Neuronal stem cell (in vitro differentiated cells): ENCODE results near the gene ZMYM3.

Experiments
- DNase-seq: peaks from one replicate; pipeline ENCODE4 v3.0.0-alpha.2; 2013; ENCODE audit warnings: low spot score
- H2AFZ ChIP-seq: one replicate; pipeline ENCODE4 v1.6.1; 2013; ENCODE audit warnings: mild to moderate bottlenecking, low read length, inconsistent platforms
- H2AK5ac ChIP-seq: 2 replicates; pipeline ENCODE4 v1.6.1; 2013; ENCODE audit warnings: low read depth, mild to moderate bottlenecking, inconsistent platforms, low read length, moderate library complexity, mixed read lengths
- H2BK120ac ChIP-seq: 2 replicates; pipeline ENCODE4 v1.6.1; 2013; ENCODE audit warnings: low read depth, mild to moderate bottlenecking, inconsistent platforms, low read length, moderate library complexity, mixed read lengths
- H2BK12ac ChIP-seq: one replicate; pipeline ENCODE4 v1.6.1; 2013; ENCODE audit warnings: low read length, inconsistent platforms
- H2BK15ac ChIP-seq: 2 replicates; pipeline ENCODE4 v1.6.1; 2013; ENCODE audit warnings: mild to moderate bottlenecking, low read length, inconsistent platforms, mixed read lengths
- H2BK5ac ChIP-seq: one replicate; pipeline ENCODE4 v1.6.1; 2013; ENCODE audit warnings: inconsistent platforms, mild to moderate bottlenecking, low read length, moderate library complexity
- H3K14ac ChIP-seq: one replicate; pipeline ENCODE4 v1.6.1; 2013; ENCODE audit warnings: low read length, inconsistent platforms
- H3K18ac ChIP-seq: 2 replicates; pipeline ENCODE4 v1.6.1; 2013; ENCODE audit warnings: low read length, inconsistent platforms
- H3K23ac ChIP-seq: 2 replicates; pipeline ENCODE4 v1.6.1; 2013; ENCODE audit warnings: low read depth, mild to moderate bottlenecking, mixed read lengths, low read length, inconsistent platforms; ENCODE audit not compliant: poor library complexity
- H3K27ac ChIP-seq: replicated peaks from 3 replicates; pipeline ENCODE4 v1.5.1; 2013; ENCODE audit warnings: low read length, inconsistent platforms
- H3K27me3 ChIP-seq, 3 experiments: 2 replicates each; pipeline ENCODE4 v1.6.1; 2013; ENCODE audit warnings: low read length in 3 of 3, mild to moderate bottlenecking in 2 of 3, inconsistent platforms in 1 of 3, low read depth in 1 of 3, mixed read lengths in 1 of 3, moderate library complexity in 1 of 3; ENCODE audit not compliant: control insufficient read depth in 3 of 3, insufficient read depth in 3 of 3
- H3K36me3 ChIP-seq, 2 donors: replicated peaks in 1 of 2; 2 replicates each; pipeline ENCODE4 v1.6.1; 2013; ENCODE audit warnings: low read length in 2 of 2; ENCODE audit not compliant: control insufficient read depth in 2 of 2, insufficient read depth in 2 of 2
- H3K4ac ChIP-seq: 2 replicates; pipeline ENCODE4 v1.6.1; 2013; ENCODE audit warnings: inconsistent platforms, mild to moderate bottlenecking, low read length, moderate library complexity
- H3K4me1 ChIP-seq, 2 donors: 1 replicate in 1 of 2; 2 replicates in 1 of 2; pipeline ENCODE4 v1.6.1; 2013; ENCODE audit warnings: low read length in 2 of 2, low read depth in 1 of 2; ENCODE audit not compliant: control insufficient read depth in 2 of 2, insufficient read depth in 1 of 2
- H3K4me2 ChIP-seq: one replicate; pipeline ENCODE4 v1.6.1; 2013; ENCODE audit warnings: mild to moderate bottlenecking, low read length, inconsistent platforms; ENCODE audit not compliant: insufficient read depth, poor library complexity, severe bottlenecking
- H3K4me3 ChIP-seq, 2 donors: 2 replicates each; pipeline ENCODE4 v1.5.1; 2013; ENCODE audit warnings: low read length in 2 of 2, mild to moderate bottlenecking in 2 of 2, inconsistent platforms in 1 of 2, moderate library complexity in 1 of 2
- H3K79me1 ChIP-seq: one replicate; pipeline ENCODE4 v1.6.1; 2013; ENCODE audit warnings: low read depth, mild to moderate bottlenecking, inconsistent platforms, low read length, moderate library complexity
- H3K9ac ChIP-seq: one replicate; pipeline ENCODE4 v1.6.1; 2013; ENCODE audit warnings: mild to moderate bottlenecking, low read depth, low read length, inconsistent platforms; ENCODE audit not compliant: poor library complexity
- H3K9me3 ChIP-seq, 2 donors: replicated peaks in 1 of 2; 2 replicates each; pipeline versions ENCODE3 to v1.6.1; 2013; ENCODE audit warnings: low read length in 2 of 2, mild to moderate bottlenecking in 2 of 2, inconsistent platforms in 1 of 2, low read depth in 1 of 2, mixed read lengths in 1 of 2, moderate library complexity in 1 of 2; ENCODE audit not compliant: control insufficient read depth in 2 of 2, insufficient read depth in 1 of 2
- H4K8ac ChIP-seq: one replicate; pipeline ENCODE4 v1.6.1; 2013; ENCODE audit warnings: low read depth, mild to moderate bottlenecking, inconsistent platforms, low read length, moderate library complexity
- H4K91ac ChIP-seq: one replicate; pipeline ENCODE4 v1.6.1; 2013; ENCODE audit warnings: low read length, low read depth, mild to moderate bottlenecking, inconsistent platforms; ENCODE audit not compliant: poor library complexity
- WGBS, 2 donors: extraction: QIAGEN DNeasy Blood & Tissue Kit; methylation state at CpG; one replicate each; pipeline ENCODE4 v1.1.7; 2013; ENCODE audit warnings: missing lambda C conversion rate in 2 of 2, mixed read lengths in 1 of 2; ENCODE audit not compliant: insufficient read length in 2 of 2, insufficient replicate concordance in 1 of 2; ENCODE audit errors: extremely low coverage in 2 of 2; 5-methylcytosine and 5-hydroxymethylcytosine counted together

ZMYM3 gene

DNA sequence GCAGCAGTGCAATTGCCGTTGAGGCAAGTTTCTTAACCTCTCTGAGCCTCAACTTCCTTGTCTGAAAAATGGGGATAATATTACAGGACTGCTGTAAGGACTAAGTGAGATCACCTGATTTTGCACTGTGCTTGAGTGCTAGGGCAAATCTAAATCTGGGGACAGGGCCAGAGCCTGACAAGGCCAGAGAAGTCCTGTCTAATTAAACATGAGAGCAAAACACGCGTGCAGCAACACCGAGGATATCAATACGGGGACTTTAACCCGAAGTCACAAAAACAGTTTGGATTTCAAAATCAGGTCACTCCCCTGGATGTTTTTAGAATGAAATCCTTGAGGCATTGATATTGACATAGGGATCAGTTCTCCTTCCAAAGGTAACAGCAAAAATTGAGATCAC lies 36.6 kb downstream of the ZMYM3 start:
- WGBS, 2 donors = no CpG with 5 or more reads among the region's 6 CpGs
- H3K14ac ChIP-seq = no peak overlapping the region
- no peak overlapping the region for H2AFZ ChIP-seq
- no peak overlapping the region for H4K91ac ChIP-seq
- H2AK5ac ChIP-seq = no peak overlapping the region
- H3K23ac ChIP-seq = no peak overlapping the region
- H4K8ac ChIP-seq = no peak overlapping the region
- H3K9ac ChIP-seq = no peak overlapping the region
- no peak overlapping the region for H3K4ac ChIP-seq
- H2BK5ac ChIP-seq = no peak overlapping the region
- H3K9me3 ChIP-seq = no peaks in the 10 kb centered on the region
- DNase-seq = no peak
- H3K18ac ChIP-seq = no peak overlapping the region
- H3K36me3 ChIP-seq = no peaks in the 10 kb centered on the region
- H2BK12ac ChIP-seq = no peak overlapping the region
- H3K4me3 ChIP-seq = no peak overlapping the region
- H2BK15ac ChIP-seq = no peak overlapping the region
- no peaks in the 10 kb centered on the region for H3K79me1 ChIP-seq
- no peak overlapping the region for H3K27ac ChIP-seq
- no peaks in the 10 kb centered on the region for H3K27me3 ChIP-seq
- H3K4me2 ChIP-seq = no peak overlapping the region
- peaks cover 3 to 6% of the 10 kb centered on the region in 2 donors for H3K4me1 ChIP-seq
- H2BK120ac ChIP-seq = no peak overlapping the region

- no peak overlapping the region for H3K4me3 ChIP-seq
- H3K14ac ChIP-seq = no peak overlapping the region
- H2AK5ac ChIP-seq = no peak overlapping the region
- no peaks in the 10 kb centered on the region for H3K36me3 ChIP-seq
- no CpG with 5 or more reads among the region's 6 CpGs for WGBS, 2 donors
- no peak overlapping the region for H4K91ac ChIP-seq
- H3K4me2 ChIP-seq = no peak overlapping the region
- no peaks in the 10 kb centered on the region for H3K9me3 ChIP-seq
- H3K4ac ChIP-seq = no peak overlapping the region
- H3K9ac ChIP-seq = no peak overlapping the region
- H2BK12ac ChIP-seq = no peak overlapping the region
- no peaks in the 10 kb centered on the region for H3K27me3 ChIP-seq
- H2AFZ ChIP-seq = peak overlapping the region; percentile 71
- H2BK120ac ChIP-seq = no peak overlapping the region
- H3K18ac ChIP-seq = peak overlapping the region; percentile 19
- no peak overlapping the region for H3K27ac ChIP-seq
- H4K8ac ChIP-seq = peak overlapping the region; percentile 43
- H2BK5ac ChIP-seq = no peak overlapping the region
- no peak for DNase-seq
- no peaks in the 10 kb centered on the region for H3K79me1 ChIP-seq
- no peak overlapping the region for H3K23ac ChIP-seq
- H2BK15ac ChIP-seq = no peak overlapping the region
- H3K4me1 ChIP-seq = peaks cover 3 to 6% of the 10 kb centered on the region in 2 donors
These were observed 37.5 kb downstream of the ZMYM3 start for GRCh38 chrX:71216485-71216884.

DNA sequence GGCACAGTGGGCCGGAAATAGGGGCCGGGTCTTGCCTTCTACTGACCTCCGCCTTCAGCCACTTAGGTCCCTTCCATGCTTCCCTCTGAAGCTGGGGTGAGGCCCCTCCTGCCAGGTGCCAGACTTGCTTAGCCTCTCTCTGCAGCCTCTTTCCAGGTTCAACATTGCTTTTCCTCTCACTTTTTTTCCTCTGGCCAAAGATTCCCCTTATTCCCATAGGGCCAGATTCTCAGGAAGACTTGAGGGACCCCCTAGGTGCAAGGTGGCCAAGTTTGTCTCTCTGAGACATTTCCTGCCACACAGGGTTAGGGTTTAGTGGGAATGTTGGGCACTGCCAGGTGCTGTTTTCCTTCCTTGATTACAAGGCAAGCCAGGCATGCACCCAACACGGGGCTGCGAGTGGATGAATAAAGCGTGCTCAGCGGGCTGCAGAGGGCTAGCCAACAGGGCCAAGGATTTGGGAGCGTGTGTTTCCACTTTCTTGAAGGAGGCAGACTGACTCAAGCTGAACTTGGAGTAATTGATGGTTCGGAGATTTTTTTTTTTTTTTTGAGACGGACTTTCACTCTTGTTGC lies 38.5 kb downstream of the ZMYM3 start:
- Histone ChIP-seq H3K27me3 (no peaks in the 10 kb centered on the region), H2BK12ac (no peak overlapping the region), H3K4me2 (no peak overlapping the region), H2AK5ac (no peak overlapping the region), H3K79me1 (no peaks in the 10 kb centered on the region), H3K9me3 (no peaks in the 10 kb centered on the region), H2AFZ (no peak overlapping the region), H2BK5ac (no peak overlapping the region), H2BK15ac (no peak overlapping the region), H4K8ac (no peak overlapping the region), H3K4ac (no peak overlapping the region), H3K4me1 (peaks cover 3 to 6% of the 10 kb centered on the region in 2 donors), H3K36me3 (no peaks in the 10 kb centered on the region), H3K27ac (no peak overlapping the region), H2BK120ac (no peak overlapping the region), H3K23ac (no peak overlapping the region), H4K91ac (no peak overlapping the region), H3K18ac (no peak overlapping the region), H3K4me3 (no peak overlapping the region), H3K14ac (no peak overlapping the region), H3K9ac (no peak overlapping the region)
- DNase-seq = no peak
- no CpG with 5 or more reads among the region's 10 CpGs for WGBS, 2 donors

DNA sequence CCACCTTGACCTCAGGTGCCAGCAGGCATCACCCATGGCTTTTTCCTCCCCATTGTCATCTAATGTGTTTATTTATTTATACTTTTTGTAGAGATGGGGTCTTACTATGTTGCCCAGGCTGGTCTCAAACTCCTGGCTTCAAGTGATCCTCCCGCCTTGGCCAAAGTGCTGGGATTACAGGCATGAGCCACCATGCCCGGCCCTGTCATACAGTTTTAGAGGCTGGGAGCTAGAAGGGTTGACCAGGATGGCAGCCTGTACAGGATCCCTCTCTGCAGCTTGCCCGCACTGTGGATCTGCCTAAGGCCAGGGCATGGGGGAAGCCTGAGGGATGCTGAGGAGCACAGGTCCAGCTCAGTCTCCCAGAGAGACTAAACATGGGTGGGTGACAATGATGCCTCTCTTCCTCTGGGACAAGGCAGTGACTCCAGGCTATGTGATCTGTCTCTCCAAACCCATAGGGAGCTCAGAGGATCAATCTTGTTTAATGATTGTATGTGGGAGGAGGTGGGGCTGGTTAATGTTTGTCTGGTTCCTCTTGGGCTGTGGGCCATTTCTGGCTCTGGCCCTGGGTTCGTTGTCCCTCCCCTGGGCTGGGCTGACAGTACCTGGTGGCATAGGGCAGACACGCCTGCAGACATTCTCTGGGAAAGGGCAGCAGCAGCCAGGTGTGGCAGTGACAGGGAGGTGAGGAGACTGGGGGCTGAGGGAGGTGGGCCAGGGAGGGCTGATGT lies 39.2 kb downstream of the ZMYM3 start:
- Histone ChIP-seq H3K18ac (no peak overlapping the region), H3K27ac (no peak overlapping the region), H2BK12ac (no peak overlapping the region), H2BK120ac (no peak overlapping the region), H3K4ac (no peak overlapping the region), H3K9ac (no peak overlapping the region), H3K4me1 (peaks cover 3 to 6% of the 10 kb centered on the region in 2 donors), H2AK5ac (no peak overlapping the region), H3K79me1 (no peaks in the 10 kb centered on the region), H3K9me3 (no peaks in the 10 kb centered on the region), H3K4me2 (no peak overlapping the region), H3K27me3 (no peaks in the 10 kb centered on the region), H2BK15ac (no peak overlapping the region), H4K91ac (no peak overlapping the region), H3K23ac (no peak overlapping the region), H3K4me3 (no peak overlapping the region), H2BK5ac (no peak overlapping the region), H3K14ac (no peak overlapping the region), H3K36me3 (no peaks in the 10 kb centered on the region), H4K8ac (no peak overlapping the region), H2AFZ (no peak overlapping the region)
- no CpG with 5 or more reads among the region's 5 CpGs for WGBS, 2 donors
- no peak for DNase-seq
